AG09319 (cell line): ENCODE results near the gene GGTLC3.
A peak's percentile ranks its signal among the peaks of the same experiment; 100 is the strongest.
"Not testable (repeated sequence)": the region's sequence is repeated elsewhere in the genome, so short reads cannot be mapped to it uniquely, and the experiment has no call there.

ENCODE experiments used
- DNase-seq: peaks from one replicate; pipeline ENCODE4 v3.0.0-alpha.2; 2010; ENCODE audit warnings: low read depth; ENCODE audit errors: extremely low read depth

Gene GGTLC3

GRCh38 chr22:18518061-18518460 is at the start of gene GGTLC3:
Gene GGTLC3, minus strand, starts transcription at chr22:18518161. Its CDS starts 264 bp downstream, at chr22:18517897.
- DNase-seq = not testable (repeated sequence)

GRCh38 chr22:18560099-18560974 is 42.4 kb upstream of the GGTLC3 start:
- DNase-seq = not testable (repeated sequence)

- DNase-seq = not testable (repeated sequence)
Observed at GRCh38 chr22:18558939-18559338, 41.0 kb upstream of the GGTLC3 start.

- DNase-seq = not testable (repeated sequence)
Observed at GRCh38 chr22:18558516-18558915, 40.6 kb upstream of the GGTLC3 start.

DNA sequence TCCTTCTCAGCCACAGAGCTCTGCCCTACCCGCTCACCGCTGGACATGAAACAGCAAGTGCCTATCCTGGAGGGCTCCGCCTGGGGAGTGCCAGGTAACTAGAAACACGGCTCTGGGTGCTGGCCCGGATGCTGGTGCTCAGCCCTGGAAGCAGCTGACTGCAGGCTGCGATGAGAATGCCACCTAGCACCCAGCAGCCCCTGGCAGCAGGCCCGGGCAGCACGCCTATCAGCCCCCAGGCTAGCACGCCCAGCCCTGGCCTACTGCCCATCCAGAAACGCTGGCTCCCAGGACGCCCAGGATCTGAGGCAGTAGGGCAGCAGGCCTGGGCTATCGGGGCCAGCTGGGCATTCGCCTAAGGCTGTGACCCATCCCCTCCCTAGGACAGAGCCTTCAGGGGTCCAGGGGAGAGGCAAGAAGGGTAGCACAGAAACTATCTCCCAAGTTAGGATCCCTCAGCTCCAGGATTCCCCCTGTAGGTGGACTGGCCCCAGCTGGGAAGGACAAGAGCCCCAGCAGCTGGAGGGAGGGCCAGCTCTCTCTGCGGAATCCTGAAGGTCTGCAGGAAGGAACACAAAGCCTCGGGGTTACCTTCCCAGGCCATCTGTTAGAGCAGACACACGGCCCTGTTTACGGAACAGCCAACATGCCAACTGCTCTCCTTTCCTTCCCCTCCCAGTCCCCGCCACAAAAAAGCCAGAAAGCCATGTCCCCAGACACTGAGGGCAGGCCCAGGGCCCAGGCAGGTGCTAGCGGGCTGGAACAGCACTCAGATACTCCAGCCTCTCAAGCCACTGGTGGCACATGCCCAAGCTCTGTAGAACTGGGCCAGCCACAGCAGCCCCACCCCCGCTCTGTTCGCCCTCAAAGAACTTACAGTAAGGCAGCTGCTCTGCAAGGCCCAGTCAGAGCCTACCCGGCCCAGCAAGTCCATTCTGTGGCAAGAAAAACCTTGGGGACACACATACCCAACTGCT is 36.6 kb upstream of the GGTLC3 start:
- DNase-seq = not testable (repeated sequence)

- DNase-seq = not testable (repeated sequence)
Observed at GRCh38 chr22:18552839-18553597, 35.1 kb upstream of the GGTLC3 start.

DNA sequence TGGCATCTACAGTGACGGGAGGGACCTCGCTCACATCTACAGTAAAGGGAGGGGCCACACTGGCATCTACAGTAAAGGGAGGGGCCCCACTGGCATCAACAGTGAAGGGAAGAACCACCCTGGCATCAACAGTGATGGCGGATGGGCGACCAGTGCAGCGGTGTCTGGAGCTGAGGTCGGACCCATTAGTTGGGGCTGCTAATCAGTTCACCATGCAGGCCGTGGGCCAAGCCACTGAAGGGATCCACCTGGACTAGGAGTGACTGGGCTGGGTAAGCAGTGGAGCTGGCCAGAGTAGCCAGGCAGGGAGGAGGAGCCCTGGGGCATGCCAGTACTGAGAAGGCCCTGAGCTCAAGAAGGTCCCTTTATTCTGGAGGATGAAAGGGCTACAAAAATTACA is 33.1 kb upstream of the GGTLC3 start:
- DNase-seq = not testable (repeated sequence)

- not testable (repeated sequence) for DNase-seq
Observed at GRCh38 chr22:18549458-18550179, 31.7 kb upstream of the GGTLC3 start.

DNA sequence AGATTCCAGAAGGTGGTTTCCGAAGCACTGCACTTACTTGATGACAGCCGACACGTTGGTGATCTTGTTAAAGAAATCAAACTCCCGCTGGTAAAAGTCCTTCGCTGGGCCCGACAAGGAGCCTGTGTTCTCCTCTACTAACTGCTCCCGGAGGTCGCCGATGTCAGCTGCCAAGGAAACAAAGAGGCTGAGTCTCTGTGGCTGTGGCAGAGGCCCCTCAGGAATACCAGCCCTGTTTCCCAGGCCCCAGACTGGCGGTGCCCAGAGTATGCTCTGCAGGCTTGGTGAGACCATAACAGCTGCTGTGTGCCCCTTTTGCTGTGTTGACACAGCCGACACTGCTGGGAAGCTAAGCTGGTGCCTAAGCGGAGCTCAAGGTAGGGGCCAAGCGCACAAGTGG is 26.7 kb upstream of the GGTLC3 start:
- DNase-seq = not testable (repeated sequence)

DNA sequence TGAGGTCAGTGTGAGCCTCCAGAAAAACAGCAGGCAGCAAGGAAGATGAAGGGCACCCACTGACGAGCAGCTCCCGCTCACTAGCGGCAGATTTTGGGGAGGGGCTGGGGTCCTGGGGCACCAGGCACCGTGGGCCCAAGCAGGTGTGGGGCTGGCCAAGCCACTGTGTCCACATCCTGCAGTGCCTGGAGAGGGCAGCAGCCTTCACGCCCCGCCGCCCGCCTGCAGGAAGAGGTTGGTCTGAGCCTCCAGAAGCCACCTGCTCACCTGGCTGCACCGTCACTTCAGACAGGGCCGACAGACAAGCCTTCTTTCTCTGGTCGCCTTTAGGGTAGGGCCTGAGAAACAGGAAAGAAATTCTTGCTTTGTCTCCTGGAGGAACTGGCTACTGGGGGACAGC is 25.4 kb upstream of the GGTLC3 start:
- DNase-seq = not testable (repeated sequence)

DNA sequence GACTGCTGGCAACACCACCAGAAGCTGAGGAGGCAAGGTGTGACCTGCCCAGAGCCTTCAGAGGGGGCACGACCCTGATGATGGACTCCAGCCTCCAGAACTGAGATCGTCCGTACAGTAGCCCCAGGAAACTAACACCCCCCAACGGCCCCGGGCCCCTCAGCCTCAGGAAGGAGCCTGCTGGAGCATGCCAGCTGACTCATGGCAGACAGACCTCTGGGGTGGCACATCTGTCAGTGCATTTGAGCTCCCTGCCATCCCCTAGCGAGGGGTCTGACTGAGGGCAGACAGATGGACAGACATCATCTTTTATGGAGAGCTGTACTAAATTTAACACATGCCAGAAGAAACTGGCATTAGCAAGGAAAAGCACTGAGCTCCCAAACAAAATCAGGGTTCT is 22.0 kb upstream of the GGTLC3 start:
- not testable (repeated sequence) for DNase-seq

GRCh38 chr22:18534315-18534714 is 16.4 kb upstream of the GGTLC3 start:
- not testable (repeated sequence) for DNase-seq

- DNase-seq = not testable (repeated sequence)
Observed at GRCh38 chr22:18533633-18534032, 15.7 kb upstream of the GGTLC3 start.

DNA sequence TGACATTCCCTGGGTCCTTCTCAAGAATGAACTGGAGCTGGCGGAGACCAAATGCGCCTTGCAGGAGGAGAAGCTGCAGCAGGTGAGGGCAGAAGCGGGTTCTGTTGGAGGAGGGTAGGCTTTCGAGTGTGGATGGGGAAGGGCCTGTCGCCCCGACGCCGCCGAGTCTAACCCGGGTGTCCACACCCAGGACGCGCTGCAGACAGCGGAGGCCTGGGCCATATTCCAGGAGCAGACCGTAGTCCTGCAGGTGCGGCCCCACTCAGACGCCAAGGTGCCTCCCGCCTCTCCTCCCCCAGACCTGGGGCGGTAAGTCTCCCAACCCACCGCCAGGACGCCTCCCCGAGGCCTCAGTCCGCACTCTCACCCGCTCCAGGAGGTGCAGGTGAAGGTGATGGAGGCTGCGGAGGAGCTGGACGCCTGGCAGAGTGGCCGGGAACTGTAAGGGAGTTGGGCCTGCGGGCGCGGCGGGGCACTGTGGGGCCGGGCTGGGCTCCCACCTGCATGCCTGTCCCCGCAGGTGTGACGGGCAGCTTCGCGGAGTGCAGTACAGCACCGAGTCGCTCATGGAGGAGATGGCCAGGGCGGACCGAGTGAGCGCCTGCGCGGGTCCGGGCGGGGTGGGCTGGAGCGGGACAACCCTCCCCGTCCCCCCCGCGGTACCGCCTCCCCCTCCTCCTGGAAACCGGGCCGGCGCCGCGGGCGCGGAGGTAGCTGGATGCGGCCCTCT is 11.6 kb upstream of the GGTLC3 start:
- DNase-seq = not testable (repeated sequence)

- peak; percentile 57 for DNase-seq
Observed at GRCh38 chr22:18528597-18529415, 10.8 kb upstream of the GGTLC3 start.

- DNase-seq = not testable (repeated sequence)
Observed at GRCh38 chr22:18527752-18528596, 10.0 kb upstream of the GGTLC3 start, which contains the start of gene TMEM191B. Gene TMEM191B, plus strand, starts transcription at chr22:18527802. Its CDS starts 179 bp downstream, at chr22:18527981.

DNA sequence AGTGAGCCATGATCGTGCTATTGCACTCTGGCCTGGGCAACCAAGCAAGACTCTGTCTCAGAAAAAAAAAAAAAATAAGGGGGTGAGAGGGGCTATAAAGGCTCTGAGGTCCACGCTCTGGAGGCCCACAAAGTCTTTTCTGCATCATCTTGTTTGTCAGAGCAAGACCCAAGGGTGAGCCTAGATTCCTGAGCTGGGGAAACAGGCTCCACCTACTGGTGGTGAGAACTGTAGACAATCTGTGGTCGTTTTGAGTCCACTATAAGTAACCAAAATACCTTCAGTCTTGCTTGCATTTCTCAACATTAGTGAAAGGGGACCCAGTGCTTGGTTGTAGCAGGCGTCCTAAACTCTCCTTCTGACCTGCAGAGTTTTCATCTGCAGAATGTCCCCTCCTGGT is 5.4 kb upstream of the GGTLC3 start:
- not testable (repeated sequence) for DNase-seq
